Measurements from ENCODE around the gene IRAK3.
"Not testable (repeated sequence)": the region's sequence is repeated elsewhere in the genome, so short reads cannot be mapped to it uniquely, and the experiment has no call there.

Gene IRAK3

DNA sequence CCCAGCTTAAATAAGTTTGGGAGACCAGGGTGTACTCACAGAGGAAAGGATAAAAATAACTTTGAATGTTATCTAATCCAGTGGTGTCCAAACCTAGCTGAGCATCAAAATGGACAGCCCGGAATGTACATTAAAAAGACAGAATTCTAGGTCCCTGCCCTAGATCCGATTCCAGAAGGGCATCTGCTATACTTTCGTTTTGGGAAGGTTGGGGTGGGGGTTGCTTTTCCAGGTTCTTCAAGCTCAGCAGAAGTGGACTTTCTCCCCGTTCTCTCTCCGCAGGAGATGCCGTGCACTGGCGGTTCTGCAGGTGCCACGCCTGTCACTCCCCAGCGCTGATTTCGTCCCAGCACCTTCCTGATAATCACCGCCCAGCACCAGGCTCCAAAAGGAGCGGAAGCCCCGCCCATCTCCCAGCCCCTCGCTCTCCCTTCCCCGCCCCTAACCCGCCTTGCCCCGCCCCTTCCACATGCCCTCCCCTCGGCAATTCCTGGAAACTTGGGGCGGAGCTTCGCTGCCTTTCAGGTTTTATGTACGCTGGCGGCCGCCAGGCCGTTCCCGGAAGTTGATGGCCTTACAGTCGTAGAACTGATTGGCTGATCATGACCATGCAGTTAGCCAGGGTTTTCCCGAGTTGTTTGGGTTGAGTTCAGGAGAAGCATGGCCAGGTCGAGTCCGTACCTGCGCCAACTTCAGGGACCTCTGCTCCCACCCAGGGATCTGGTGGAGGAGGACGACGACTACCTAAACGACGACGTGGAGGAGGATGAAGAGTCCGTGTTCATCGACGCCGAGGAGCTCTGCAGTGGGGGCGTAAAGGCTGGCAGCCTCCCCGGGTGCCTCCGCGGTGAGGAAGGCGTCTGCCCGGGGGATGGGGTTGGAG lies 113.2 kb downstream of the IRAK3 start, which contains the start of gene HELB:
HELB (plus strand) TSS at position 550 of the 883 bp plus-strand sequence; CDS start at position 661, 111 bp downstream.
- peak; percentile 93 to 97 for DNase-seq (ENCODE audit: low read depth in 2 of 2, low spot score in 1 of 2)

DNA sequence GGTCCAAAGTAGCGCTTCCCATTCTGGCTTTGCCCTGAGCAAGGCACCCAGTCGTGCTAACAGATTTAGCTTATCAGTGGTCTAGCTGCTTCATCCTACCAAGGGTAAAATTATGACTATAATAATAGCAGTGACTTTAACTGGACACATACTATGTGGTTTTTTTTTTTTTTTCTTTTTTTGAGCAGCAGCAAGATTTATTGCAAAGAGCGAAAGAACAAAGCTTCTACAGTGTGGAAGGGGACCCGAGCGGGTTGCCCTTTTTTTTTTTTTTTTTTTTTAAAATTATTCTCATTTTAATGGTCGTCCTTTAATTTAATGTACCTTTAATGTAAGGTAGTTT lies 113.8 kb downstream of the IRAK3 start:
- no peak for DNase-seq (ENCODE audit: low read depth in 2 of 2, low spot score in 1 of 2)

DNA sequence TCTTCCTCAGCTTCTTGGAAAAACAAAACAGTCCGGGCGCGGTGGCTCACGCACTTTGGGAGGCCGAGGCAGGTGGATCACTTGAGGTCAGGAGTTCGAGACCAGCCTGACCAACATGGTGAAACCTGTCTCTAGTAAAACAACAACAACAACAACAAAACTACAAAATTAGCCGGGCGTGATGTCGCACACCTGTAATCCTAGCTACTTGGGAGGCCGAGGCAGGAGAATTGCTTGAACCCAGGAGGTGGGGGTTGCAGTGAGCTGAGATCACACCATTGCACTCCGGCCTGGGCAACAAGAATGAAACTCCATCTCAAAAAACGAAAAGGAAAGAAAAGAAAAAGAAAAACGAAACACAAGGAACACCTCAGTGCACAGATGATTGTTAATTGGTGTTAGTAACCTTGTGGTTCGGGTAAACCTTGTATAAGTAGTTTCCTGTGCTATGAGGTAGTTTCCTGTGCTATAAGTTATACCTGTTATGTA lies 114.3 kb downstream of the IRAK3 start:
- not testable (repeated sequence) for DNase-seq (ENCODE audit: low read depth in 2 of 2, low spot score in 1 of 2)
